GM18909 (cell line): ENCODE results near the gene PRKN.

ENCODE experiments used
- ATAC-seq: cut with Tn5 transposase; IDR thresholded peaks from one replicate; pipeline ENCODE4 v1.9.1; 2021; ENCODE audit warnings: mild to moderate bottlenecking; ENCODE audit not compliant: unreplicated experiment, poor library complexity

The PRKN gene

DNA sequence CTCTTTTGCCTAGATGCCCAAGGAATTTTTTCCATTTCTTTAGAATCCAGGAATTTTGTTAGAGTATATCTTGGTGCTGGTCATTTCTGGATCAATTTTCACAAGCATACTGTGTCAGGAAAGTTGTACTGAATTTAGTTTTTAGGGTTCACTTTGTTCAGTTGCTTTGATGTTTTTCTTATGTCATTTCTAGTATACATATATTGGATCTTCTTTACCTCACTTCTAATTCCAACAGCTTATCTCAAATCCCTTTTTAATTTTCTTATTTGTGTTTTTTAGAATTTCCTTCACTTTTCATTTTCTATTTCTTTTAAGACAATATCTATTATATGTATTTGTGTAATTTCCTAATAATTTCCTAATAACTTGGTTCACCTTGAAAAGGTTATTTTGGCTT, 1172.7 kb downstream of the PRKN start:
- ATAC-seq, result no peak

DNA sequence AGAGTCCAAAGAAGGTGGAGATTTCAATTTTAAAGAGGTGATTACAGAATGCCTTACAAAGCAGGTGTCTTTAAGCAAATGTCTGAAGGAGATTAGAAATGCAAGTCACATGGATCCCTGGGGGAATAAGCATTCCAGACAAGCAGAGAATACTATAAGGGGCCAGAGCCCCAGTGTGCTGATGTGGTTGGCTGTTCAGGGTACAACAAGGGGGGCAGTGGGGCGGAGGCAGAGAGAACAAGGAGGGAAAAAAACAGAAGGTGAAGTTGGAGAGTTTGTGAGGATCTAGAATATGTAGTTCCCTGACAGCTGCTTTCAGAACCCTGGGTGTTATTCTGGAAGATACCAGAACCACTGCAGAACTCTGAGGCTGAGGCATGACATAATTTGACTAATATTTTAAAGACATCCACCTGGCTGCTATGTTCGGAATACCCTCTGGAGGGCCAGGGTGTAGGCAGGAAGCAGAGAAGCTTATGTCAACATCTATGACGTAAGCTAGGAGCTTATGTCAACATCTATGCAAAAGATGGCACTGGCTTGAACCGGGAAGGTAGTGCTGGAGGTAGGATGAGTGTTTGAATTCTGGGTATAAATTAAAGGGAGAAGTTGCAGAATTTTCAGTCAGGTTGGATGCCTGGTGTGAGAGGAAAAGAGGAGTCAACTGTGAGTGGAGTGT, 1177.5 kb downstream of the PRKN start:
- no peak for ATAC-seq

DNA sequence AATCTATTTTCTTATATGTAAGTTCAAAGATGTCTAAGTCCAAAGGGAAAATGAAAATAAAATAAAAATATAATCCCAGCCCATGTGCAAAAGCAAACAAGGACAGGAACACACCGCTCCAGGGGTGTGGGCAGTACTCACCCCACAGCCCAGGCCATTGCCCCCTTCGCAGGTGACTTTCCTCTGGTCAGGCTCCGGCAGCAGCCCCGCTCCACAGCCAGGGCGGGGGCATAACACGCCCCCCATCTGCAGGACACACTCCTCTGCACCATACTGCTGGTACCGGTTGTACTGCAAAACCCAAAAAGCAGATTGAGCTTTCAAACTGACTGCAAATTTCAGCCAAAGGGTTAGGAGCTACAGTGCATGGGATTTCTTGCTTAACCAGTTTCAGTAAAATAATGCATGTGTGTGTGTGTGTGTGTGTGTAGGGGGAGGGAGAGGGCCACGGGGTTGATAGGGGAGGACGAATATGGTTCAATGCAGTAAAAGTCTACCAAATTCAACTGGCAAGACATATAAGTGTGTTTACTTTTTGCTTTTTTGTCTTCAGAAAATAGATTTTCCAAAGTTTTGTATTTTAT, 1178.8 kb downstream of the PRKN start:
- no peak for ATAC-seq

DNA sequence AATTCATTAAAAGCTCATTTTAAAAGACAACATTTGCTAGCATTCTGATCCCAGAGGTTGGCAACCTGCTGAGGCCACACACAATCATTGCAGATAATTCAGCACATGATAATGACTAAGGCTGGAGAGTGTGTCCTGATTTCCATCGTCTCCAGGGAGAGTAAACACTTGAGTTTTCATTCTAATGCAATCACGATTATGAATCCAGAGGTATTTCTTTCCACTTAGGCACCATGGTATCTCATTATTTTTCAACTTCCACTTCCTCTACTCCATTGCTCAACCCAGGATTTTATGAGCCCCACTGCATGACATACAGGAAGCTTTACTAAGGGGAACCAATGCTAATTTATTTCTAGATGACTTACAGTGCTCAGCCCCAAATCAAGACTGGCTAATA, 1179.9 kb downstream of the PRKN start:
- no peak for ATAC-seq

DNA sequence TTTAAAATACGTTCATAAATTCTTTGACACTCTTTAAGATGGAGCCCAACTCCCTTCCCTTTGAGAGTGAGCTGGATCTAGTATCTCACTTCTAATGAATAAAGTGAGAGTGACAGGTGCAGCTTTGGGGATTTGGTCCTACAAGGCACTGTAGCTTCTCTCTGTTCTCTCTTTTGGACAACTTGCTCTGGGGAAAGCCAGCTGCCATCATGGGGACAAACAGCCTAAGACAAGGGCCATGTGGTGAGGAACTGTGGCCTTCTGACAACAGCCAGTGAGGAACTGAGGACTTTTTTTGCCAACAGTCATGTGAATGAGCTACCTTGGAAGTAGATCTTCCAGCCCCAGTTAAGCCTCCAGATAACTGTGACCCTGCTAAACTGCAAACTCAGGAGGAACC, 1180.9 kb downstream of the PRKN start:
- ATAC-seq, result no peak

DNA sequence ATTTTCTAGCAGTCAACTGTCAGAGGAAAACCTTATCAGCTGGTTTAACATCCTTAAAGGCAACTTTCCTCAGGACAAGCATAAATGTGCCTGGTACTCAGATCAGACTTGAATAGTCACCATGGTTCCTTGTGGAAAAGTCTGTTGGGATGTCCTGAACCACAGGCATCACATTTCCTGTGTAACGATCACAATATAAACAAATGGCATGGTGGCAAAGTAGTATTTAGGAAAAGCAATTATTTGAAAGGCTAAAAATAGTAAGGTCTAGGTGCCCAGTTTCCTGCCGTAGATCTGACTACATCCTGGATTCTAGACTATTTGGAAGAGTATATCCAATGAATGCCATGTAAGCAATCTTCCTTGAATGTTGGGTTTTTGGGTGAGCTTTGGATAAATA, 1181.8 kb downstream of the PRKN start:
- no peak for ATAC-seq

DNA sequence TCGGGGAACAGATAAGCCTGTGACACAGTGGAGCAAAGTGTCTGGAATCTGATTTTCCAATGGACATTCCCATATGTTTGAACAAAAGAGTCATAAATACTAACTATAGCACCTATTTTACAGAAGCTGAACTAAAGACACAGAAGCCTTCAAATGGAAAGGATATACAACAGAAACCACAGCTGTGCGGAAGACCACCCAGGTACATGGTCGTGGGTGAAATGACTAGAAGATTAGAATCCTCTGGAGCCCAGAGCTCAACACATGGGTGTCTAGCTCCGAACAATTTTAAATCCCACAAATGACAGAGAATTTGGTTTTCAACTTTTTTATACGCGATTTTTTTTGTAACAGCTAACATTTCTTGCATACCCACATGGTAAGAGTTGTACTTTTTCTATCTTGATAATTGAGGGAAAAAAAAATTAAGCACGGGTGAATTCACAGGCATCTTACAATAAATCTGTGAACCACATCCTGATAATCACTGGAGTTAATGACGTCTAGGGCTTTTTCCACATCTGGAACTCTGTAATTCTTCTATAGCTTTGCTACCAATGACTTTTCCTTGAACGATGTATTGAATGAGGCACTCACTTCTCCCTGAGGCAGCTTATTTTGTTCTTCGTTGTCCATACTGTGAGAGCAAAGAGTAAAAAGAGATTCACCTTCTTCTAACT, 1182.6 kb downstream of the PRKN start:
- no peak for ATAC-seq

DNA sequence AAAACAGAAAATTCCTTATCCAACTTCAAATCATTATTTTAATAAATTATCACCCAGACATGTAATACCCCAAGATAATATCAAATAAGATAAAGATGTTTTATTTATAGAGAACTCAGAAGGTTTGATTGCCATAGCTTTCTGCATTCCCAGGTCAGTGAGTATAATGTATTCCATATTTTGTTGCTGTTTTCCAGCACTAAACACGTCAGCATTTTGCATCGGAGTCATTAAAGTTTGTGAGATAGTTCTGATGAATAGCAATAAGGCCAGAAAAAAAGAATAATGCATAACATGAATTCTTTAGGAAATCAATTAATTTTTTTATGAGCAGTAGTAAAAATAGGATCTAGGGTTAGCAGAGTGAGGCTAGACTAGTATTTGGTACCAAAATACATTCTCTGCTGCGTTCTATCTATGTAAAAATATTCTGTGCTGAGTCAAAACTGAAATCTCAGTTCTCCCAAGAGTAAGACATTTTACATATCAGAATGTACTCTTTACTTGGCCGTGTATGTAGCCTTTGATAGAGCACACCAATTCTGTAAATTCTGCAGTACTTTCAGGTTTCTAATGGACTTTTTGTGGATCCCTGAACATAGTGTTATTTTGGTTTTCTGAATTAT, 1183.8 kb downstream of the PRKN start:
- no peak for ATAC-seq

DNA sequence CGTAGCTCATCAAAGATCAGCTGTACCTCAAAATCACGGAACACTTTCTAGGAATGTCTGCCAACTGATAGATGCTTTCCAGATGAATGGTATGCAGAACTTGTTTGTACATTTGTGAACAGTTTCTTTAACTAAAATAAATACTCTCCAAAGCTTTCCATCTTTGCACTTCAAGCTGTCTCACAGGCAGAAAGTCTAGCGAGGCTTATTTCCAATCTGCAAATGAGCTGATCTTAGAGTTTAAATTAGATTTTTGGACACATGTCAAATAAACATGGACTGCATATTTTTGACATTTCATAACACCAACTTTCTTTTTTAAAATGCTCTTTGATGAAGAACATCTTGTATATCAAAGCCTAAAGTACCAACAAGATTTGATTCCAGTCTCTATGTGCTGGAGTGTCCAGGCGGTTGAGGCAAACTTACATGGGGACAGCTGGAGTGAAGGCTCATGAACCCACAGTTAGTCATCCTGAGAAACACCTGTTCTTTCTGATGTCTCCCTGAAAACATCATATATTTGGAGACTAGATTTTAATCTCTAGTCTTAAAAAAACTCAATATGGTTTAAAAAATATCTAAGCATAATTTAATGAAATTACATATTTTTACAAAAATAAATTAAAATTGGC, 1185.1 kb downstream of the PRKN start:
- ATAC-seq, result no peak

DNA sequence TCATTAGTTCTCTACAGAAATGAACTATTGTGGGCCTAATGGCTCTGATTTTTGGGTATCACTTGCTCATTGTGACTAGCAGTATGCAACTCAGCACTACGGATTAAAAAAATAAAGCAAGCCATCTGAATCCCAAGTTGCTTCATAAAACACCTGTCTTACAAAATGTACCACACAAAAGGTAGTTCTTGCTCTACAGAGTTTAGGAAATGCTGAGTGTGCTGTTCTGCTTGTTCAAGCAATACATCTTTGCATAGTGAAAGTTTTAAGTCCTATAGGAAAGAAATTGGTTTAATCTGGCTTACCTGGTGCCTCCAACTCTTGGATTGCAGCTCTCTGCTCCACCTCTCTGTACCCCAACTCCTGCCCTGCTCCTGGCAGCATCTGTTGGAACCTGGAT, 1187.0 kb downstream of the PRKN start:
- no peak for ATAC-seq

DNA sequence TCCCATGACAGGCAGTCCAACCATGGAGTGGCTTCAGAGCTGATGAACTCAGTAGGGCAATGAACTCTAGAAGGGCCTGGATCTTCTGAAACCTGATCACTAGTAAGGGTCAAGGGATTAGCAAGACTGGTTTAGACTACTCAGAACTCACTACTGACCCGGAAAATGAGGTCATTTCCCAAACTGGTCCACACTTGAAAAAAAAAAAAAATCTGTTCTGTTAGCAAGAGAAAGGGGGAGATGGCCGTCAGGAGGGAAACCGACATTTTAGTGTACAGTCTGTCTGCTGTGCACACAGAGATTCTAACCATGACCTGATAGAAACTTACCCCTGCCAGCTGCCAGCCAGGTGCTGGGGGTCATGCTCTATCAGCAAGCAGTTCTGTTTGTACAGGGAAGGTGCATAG, 1191.3 kb downstream of the PRKN start:
- no peak for ATAC-seq

DNA sequence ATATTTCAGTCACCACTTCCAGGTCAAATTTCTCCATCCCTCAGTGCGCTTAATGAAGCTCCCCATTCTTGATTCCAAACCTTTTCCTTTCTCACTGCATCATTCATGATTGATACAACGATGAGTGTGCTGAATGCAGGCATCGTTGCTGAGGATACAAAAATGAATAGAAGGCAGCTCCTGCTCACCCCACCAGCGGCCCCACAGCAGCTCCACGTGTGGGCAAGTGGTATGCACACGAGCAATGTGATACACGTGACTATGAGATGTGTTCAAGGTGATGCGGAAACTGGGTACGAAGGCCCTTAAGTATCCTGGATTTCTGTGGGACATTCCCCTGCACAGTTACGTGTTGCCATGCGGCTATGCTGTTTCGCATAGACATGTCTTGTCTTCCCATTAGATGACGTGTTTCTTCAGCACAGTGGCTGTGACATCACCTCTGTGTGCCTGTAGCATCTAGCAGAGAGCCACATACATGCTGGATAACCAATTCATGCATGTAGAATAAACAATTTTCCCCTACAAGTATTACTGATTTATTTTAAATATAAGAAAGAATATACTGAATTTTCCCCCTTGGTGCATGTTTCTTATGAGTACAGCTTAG, 1193.2 kb downstream of the PRKN start:
- no peak for ATAC-seq

DNA sequence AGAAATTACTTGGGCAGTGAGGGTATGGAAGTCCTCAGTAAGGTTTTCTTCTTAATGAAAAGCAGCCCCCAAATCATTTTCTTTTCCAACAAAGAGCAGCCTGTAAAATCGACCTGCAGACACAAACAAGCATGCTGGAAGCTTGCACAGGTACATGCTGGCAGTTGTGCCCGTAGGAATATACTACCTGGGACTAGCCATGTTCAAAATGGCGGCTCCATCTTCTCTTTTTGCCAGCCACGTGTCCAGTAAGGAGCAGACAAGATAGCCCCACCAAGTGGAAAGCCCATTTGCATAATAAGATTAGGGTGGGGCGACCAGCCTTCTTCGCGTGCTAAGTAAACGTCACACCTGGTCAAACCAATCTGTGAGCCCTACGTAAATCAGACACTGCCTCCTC, 1194.3 kb downstream of the PRKN start:
- no peak for ATAC-seq

DNA sequence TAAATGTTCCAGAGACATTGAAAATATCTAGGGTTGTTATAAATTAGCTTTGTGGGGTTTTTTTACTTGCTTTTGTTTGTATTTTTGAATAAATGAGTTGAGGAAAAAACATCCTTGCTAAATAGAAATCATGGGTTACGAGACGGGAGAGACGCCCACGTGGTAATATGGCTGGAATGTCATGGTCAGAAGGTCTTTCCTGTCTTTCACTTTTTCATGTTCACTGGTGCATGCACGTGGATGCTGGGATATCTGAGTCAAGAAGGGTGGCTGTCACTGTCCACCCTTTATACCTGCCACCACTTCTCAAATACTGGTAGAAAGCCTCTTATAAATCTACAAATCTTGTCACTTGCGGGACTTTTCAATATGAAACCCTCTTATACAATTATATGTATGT, 1195.0 kb downstream of the PRKN start:
- no peak for ATAC-seq

DNA sequence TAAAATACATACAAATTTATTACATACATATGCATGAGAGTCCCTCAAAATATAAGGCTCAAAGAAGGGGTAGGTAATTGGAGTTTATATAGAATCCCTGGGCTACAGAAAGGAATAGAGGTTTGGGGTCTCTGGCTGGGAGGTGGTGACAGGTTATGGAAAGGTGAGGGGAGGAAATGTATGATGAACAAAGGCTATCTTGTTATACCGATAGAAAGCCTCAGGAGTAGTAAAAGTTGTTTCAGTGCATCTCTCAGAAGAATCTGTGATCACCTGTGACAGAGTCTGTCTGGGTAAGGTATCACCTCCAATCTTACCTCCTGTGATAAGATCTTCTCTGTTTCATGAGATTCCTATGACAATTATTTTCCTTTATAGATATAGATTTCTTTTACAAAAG, 1200.8 kb downstream of the PRKN start:
- no peak for ATAC-seq

DNA sequence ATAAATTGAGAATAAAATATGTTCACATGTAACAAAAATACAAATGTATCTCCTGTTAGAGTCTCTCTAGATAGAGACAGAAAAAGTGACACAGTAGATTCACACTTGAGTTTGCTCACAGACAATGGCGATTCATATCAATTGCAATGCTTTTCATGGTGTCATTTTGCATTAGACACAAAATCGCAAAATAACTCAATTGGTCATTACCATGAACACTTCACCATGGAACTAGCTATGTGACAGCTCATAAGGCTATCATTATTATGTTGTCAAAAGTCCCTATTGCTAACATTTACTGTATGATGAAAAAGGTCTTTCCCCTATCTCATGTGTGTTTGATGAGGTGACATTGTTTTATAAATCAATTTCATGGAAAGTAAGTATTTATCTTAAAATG, 1204.2 kb downstream of the PRKN start:
- no peak for ATAC-seq

DNA sequence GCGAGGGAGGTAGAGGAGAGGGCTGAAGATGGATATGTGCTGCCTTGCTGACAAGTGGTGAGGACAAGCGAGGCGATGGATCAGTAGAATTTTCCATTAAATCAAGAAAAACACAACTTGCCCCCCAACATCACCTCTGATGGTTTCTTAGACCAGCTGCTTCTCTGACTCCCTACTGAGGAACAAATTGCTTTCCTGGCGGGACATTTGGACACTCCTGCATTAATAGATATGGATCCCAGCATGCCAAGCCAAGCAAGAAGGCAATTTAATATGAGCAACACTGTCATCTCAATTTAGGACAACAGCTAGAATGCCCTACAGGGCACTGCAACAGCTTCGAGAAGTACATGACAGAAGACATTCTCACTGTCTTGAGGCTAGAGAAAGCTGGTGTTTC, 1205.3 kb downstream of the PRKN start:
- ATAC-seq, result no peak

DNA sequence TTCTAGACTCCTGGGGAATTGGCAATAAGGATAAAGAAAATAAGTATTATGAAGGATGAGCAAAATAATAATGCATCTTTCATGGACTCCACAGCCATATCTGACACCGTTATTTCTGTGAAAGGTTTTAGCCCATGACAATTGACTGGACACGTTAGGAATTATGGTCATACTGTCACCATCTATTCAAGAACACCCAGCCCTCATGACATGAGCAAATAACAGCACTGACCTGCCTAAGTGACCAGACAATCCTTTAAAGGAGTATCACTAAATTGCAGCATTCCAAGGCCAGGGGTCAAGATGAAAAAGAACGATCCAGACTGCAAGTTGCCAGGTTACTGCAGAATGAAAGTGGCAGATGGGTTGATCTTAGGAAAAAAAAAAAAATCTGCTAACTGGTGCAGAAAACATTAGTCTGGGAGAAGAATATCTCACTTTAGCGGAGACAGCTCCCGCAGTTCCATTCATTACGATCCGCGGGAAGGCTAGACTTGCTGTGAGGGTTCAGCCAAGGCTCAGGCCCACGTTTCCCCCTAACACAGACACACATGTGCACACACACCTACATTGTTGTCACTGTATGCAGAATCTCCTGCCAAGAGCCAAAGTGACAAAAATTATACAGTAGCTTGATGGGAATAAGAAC, 1216.0 kb downstream of the PRKN start:
- no peak for ATAC-seq

DNA sequence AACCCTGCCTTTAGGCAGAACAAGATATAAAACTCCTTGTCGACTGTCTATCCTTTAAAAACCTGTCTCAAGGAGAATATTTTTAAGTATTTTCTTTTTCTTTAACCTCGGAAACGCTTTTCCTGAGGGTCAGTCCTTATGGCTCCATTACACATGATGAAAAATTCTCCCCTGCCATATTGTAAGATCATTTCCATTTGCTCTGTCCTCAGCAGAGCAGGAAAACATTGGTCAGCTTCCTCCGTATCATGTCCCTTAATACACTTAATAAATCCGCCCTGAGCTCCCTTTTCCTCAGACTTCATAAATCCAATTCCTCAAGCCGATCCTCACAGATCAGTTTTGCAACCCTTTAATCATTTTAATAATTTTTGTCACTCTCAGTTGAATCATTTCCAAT, 1219.2 kb downstream of the PRKN start:
- no peak for ATAC-seq

DNA sequence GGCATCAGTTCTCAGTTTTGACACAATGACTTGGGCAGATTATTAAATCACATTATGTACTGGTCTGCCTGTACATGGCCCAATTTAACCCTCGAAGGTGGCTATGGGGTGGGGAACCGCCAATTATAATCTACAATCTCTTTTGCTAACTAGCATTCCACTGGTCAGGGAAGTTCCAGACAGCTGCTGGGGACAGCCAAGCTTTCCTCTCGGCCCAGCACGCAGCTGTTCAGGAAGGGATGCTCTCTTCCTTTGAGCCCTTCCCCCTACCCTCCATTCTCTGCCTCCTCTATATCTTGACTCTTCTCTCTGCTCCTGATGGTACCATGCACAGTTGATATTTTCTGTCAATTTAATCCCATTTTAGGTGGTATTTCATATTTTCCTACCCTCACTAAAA, 1220.2 kb downstream of the PRKN start:
- ATAC-seq, result no peak
